HG03378 (cell line): ENCODE measurements around the gene MYH6.
"Not testable (repeated sequence)": the region's sequence is repeated elsewhere in the genome, so short reads cannot be mapped to it uniquely, and the experiment has no call there.

Experiments
- ATAC-seq: cut with Tn5 transposase; IDR thresholded peaks from one replicate; pipeline ENCODE4 v1.9.1; 2021; ENCODE audit warnings: mild to moderate bottlenecking, moderate library complexity; ENCODE audit not compliant: unreplicated experiment

Gene MYH6

DNA sequence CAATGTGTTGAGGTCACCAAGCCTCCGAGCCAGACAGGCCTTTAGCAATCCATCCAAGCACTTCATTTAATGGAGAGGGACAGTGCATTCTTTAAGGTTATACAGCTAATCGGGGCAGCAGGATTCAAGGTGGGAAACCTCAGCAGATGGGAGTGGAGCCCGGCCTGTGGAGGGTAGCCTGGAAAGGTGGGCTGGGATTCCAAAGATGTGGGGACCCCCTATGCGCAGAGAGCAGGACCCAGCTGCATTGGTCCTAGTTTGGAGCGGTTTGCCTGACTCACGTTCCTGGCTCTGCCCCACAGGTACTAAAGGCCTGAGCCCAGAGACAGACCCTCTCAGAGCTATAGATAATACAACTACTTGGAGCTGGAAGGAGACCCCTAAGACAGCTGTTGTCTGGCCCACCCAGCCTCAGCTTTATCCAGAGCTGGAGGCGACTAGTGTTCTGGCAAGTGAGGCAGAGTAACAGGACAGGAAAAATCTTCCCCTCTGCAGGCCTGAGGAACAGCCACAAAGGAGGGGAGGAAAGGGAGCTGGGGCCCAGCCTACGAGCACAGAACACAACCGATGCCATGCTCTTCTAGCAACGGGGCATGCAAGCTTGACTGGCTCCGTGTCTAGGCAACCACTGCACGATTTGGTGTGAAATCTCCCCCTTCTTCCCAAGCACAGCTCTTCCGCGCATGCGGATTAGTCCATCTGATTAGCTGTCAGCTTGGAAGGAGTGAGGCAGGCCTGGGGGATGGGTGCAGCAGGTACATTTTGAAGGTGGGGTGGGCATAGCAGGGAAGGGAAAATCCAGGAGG, 28.5 kb upstream of the MYH6 start:
- ATAC-seq = no peak

DNA sequence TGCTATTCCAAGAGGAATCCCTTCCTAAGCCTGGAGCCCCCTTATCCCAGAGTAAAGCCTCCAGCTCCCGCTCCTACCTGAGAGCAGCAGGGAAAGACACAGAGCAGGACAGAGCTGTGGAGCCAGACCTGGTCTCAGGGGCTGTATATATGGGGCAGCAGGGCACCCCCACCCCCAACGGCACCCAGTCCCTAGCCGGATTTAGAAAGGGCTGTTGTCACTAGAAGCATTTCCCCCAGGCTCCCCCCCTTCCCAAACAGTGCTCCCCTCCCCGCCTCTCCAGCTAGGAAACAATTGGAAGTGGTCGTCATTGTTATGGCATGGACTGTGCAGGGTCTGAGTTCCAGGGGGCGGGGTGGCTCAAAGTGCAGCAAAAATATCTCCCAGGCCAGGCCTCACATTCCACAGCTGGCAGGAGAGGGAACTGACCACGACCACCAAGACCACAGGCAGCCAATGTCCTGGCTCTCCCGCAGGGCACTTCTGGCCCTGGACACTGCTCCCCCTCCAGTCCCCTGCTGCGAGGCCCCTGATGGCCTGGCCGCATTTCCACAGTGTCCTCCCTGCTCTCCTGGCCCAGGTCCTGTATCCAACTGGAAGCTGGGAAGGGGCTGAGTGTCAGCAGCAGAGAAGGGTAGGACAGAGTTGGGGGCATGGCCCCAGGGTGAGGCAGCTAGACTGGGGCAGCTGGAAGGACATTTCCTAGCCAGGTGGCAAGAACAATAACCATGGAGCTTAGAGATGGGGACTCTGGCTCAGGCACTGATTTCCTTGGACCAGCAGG, 27.7 kb upstream of the MYH6 start, which contains the start of gene MYH7:
Gene MYH7, minus strand, starts transcription at position 118 of the 784 bp plus-strand sequence. CDS start 1,928 bp downstream, outside the sequence.
- no peak for ATAC-seq

DNA sequence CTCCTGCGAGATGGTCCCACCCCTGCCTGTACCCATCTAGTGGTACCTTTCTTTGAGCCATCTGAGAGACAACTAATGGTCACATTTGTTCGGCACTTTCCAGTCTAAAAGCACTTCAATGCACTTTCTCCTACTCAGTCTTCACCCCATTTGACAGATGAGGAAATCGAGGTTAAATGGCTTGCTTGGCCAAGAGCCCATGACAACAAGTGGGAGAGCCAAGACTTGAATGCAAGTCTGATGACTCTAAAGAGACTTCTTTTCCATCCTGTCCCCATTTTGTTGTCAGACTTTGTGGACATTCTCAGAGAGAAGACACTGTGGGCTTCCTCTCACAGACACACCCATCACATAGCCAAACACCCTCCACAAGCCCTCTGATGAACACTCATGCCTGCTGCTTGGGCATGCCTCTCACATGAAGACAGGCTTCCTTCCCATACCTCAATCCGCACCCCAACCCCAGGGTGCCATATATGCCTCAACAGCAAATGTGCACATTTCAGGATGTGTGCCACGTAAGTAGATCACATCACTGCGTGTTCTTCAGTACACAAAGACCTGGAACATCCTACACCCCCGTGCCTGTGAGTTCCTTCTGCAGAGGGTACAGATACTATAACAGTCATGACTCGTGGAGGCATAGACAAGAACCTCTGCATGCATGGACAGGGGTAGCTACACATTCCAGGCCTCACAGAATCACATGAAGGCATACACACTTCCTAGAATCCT, 26.6 kb upstream of the MYH6 start:
- no peak for ATAC-seq

DNA sequence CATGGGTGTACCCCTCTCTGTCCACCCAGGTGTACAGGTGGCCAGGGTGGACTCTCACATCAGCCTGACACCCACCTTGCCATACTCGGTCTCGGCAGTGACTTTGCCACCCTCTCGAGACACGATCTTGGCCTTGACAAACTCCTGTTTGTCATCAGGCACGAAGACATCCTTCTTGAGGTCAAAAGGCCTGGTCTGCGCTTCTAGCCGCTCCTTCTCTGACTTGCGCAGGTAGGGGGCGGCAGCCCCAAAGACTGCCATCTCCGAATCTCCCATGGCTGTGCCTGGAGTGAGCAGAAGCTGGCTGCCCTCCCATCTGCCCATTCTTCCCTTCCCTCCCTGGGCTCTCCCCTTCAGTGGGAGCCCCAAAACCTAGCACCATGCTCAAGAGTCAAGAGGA, 25.4 kb upstream of the MYH6 start:
- no peak for ATAC-seq

DNA sequence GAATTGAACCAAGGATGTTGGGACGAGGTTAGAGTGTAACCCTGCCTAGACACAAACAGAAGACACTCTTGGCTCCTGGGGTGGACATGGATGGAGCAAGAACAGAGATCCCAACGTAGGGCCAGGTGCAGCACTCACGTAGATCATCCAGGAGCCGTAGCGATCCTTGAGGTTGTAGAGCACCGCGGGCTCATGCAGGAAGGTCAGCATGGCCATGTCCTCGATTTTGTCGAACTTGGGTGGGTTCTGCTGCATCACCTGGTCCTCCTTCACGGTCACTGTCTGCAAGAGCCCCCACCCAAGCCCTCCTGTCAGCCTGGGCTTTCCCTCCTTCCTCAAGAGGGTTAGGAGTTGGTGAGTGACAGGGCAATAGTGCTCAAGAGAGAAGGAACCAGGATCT, 24.9 kb upstream of the MYH6 start:
- no peak for ATAC-seq

DNA sequence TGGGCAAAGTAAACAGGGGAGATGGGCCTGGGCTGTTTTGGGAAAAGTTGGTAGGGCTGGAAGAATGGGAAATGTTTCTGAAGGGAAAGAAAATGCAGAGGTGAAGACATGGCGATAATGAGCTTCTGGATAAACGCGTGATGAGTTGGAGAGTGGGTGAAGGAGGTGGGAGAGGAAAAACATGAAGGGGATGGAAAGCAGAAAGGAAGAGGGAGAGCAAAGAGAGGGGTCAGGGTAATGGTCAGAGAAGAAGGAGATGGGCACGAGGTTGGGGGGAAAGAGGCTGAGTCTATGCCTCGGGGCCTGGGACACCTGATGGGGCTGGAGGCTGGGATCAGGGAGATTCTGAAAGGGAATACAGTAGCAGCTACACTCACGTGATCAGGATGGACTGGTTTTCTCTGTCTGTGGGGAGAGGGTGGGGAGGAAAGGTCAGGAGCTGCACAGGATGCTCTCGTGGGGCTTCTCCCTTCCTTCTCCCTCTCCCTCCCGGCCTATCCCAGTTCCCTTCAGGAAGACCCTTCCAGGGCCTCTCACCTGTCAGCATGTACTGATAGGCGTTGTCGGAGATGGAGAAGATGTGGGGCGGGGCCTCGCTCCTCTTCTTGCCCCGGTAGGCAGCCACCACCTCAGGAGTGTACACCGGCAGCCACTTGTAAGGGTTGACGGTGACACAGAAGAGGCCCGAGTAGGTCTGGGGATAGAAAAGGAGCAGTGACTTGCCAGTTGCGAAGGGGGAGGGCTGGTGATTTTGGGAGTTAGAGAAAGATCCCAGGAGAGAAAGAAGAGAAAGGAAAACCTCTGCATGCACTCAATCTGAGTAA, 24.2 kb upstream of the MYH6 start:
- no peak for ATAC-seq

DNA sequence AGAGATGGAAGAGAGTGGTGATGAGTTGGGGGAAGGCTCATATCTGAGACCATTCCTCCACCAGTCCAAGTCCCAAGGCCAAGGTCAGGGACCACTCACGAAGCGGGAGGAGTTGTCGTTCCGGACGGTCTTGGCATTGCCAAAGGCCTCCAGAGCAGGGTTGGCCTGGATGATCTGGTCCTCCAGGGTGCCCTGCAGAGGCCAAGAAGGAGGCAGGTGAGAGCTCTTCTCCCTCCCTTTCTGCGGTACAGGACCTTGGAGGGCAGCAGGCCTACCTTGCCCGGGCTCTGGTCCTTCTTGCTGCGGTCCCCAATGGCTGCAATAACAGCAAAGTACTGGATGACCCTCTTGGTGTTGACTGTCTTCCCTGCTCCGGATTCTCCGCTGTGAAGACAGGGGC, 23.4 kb upstream of the MYH6 start:
- no peak for ATAC-seq

DNA sequence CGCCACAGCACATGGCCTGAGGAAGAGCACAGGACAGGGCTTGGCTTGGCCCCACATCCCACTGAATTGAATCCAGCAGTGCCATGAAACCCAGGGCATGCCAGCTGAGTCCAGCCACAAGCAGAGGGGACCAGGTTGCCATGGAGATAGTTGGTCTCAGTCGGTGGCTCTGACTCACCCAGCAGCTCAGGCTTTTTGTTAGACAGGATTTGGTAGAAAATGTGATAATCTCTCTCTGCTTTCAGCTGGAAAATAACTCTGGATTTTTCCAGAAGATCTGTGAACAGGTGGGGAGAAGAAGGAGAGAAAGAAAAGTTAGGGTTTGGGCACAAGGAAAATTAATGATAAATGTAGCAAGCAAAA, 22.6 kb upstream of the MYH6 start:
- no peak for ATAC-seq

DNA sequence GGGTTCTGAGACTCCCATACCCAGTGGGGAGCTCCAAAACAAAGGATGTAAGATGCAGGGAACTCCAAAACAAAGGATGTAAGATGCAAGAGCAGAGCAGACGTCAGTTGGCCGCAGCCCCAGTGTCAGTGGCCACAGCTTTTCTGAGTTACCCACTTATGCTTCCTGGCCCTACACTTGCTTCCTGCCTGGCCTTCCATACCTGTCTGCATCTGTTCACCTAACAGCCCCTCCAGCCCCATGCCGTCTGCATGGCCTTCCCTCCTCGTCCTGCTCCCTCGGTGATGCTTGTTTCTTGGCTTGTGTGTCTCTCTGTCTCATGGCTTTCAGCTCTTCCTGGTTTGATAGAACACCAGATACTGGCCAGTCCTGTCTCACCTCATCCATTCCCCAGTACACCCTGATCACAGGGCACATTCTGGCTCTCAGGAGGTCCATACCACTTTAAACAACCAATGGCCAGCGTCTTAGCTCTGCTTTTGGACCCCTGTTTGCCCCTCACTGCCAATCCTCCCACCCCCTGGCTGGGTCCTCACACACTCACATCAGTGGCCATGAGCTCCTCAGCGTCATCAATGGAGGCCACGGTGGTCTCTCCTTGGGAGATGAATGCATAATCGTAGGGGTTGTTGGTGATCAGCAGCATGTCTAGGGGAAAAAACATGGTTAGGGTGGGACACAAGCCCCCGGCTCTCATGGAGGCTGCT, 22.1 kb upstream of the MYH6 start:
- no peak for ATAC-seq

DNA sequence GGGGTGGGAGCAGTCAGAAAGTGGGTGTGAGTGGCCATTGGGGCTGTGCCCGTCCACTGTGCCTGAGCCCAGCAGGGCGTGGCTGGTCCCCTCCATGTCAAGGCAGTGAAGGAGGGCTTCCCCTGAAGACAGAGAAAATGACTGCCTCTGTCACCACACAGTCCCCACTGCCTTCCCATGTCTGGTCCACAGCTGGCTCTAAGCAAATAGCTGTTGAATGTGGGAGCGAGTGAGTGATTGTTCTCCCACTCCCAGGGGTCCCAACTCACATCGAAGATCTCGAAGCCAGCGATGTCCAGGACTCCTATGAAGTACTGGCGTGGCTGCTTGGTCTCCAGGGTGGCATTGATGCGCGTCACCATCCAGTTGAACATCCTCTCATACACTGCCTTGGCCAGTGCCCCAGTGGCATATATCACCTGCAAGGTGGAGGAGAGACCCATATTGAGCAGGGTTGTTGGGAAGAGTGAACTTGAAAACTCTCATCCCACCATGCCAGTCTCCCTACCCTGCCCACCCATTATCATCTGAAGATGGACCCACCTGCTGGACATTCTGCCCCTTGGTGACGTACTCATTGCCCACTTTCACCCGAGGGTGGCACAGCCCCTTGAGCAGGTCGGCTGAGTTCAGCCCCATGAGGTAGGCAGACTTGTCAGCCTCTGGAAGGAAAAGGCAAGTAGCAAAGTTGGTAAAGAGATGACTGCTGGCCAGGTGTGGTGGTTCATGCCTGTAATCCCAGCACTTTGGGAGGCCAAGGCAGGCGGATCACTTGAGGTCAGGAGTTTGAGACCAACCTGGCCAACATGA, 20.8 kb upstream of the MYH6 start:
- no peak for ATAC-seq

DNA sequence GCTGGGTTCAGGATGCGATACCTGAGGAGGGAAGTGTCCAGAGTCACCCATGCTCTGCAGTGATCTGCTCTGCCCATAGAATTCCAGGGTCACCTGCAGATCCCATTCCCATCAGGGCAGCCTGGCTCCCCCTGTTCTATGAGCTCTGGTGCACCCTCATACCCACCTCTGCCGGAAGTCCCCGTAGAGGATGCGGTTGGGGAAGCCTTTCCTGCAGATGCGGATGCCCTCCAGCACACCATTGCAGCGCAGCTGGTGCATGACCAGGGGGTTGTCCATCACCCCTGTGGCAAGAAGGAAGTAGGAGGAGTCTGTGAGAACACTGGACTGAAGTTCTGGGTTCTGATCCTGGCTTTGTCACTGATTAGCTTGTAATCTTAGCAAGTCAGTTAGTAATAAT, 17.7 kb upstream of the MYH6 start:
- ATAC-seq = not testable (repeated sequence)

DNA sequence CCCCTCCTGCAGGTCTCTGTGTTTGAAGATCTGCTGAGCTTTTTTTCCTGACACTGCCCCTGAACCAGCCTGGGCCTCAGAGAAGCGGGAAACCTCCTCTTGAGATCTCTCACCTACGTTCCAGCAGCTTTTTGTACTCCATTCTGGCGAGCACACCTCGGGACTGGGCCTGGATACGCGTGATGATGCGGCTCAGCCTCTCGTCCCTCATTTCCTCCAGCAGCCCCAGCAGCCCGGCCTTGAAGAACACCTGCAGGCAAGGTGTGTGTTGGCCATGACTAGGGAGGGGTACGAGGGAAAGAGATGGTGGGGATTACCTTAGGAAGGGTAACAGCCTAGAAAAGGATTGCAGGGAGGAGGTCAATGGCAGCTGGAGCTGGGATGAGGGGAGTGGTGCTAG, 17.1 kb upstream of the MYH6 start:
- no peak for ATAC-seq

DNA sequence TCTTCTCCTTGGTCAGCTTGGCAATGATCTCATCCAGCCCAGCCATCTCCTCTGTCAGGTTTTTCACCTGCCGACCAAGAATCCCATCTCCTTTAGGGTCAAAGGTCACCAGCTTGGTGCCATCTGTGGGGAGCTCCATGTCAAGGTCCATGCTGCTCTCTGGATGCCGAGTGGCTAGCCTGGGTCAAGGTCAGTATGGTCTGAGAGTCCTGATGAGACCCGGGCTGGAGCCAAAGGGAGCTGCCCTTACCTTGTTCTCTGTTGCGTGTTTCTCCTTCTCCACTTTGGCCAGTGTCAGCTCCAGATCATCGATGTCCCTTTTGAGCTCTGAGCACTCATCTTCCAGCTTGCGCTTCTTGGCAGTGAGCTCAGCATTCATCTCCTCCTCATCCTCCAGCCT, 15.6 kb upstream of the MYH6 start:
- ATAC-seq = no peak

DNA sequence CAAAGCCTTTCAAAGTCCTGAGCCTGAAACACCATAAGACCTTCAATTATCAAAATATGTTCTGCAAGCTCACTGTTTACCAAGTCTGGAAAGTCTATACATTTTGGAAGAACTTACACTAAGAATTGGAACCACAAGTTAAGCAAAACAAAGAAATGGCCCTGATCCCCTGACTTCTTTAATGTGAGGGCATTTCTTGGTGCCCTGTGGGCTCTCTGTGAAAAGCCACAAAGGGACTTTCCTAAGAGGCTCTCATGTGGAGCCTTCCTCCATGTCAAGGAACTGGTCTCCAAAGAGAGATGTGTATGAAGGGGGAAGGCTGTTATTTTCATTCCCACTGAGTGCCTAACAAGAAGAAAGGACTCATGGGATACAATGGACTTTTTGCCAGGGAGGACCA, 13.5 kb upstream of the MYH6 start:
- no peak for ATAC-seq

DNA sequence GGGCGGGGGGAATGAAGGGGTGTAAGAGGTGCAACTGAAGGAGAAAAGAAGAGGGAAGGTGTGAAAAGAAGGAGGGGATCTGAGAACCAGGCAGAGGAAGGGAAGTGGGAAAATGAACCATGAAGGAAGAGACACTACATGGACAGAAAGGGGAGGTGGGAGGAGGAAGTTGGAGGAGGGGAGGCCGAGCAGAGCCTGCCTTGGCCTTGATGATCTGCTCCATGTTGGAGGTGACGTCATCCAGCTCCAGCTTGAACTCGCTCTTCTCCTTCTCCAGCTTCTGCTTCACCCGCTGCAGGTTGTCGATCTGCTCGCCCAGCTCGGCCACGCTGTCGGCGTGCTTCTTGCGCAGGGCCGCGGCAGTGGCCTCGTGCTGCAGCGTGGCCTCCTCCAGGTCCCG, 11.6 kb upstream of the MYH6 start:
- ATAC-seq = not testable (repeated sequence)

DNA sequence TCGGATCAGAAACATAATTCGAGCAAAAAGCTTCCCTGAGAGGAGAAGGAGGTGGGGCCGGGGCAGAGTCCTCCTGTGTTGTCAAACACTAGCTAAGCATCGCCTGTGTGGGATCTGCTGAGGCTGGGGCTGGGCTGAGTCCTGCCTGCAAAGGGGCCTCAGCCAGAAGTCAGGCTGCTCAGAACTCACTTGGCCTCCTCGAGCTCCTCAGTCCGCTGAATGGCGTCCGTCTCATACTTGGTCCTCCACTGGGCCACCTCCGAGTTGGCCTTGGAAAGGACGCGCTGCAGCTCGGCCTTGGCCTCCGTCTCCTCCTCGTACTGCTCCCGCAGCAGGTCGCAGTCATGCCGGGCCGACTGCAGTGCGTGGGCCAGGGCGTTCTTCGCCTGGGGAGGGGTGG, 9.9 kb upstream of the MYH6 start:
- ATAC-seq = no peak

DNA sequence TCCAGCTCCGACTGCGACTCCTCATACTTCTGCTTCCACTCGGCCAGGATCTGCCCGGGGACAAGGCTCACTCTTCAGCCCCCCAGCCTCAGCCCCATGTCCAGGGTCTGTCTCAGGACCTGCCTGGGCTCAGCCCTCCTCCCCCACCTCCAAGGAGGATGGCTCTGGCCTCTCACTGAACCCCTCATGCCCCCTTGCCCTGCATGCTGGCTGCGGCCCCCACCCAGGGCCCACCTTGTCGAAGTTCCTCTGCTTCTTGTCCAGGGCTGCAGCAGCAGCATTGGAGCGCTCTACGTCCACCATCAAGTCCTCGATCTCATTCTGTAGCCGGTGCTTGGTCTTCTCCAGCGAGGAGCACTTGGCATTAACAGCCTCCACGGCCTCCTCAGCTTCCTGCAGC, 9.2 kb upstream of the MYH6 start:
- ATAC-seq = not testable (repeated sequence)

DNA sequence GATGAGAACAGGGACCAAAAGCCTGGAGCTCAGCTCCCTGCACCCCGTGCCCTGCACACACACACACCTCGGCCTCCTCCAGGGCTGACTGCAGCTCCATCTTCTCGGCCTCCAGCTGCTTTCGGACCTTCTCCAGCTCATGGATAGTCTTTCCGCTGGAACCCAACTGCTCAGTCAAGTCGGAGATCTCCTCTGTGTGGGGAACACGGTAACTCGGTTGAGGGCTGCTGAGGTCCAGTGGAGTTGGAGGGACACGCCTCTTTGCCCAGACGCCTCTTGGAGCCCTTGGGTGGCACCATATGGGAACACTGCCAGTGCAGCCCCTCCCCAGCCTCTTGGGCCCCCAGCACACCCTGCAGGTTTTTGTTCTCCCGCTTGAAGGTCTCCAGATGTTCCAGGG, 8.7 kb upstream of the MYH6 start:
- ATAC-seq = no peak
